SHP77 treated with DMSO at 0.1 percent for 48 hours (cell line): Measurements from ENCODE around the gene MCC.

ENCODE experiments used
- DNase-seq: peaks from one replicate; lab custom pipeline; 2025; lab: John Stamatoyannopoulos, UW

MCC gene

DNA sequence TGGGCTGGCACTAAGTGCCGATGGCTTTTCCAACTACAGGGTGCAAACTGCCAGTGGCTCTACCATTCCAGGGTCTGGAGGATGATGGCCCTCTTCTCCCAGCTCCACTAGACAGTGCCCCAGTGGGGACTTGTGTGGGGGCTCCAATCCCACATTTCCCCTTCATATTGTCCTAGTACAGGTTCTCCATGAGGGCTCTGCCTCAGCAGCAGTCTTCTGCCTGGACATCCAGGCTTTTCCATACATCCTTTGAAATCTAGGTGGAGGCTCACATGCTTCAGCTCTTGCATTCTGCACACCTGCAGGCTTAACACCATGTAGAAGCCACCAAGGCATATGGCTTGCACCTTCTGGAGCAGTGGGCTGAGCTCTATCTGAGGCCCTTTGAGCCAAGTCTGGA lies 123.8 kb downstream of the MCC start:
- DNase-seq, result no peak

DNA sequence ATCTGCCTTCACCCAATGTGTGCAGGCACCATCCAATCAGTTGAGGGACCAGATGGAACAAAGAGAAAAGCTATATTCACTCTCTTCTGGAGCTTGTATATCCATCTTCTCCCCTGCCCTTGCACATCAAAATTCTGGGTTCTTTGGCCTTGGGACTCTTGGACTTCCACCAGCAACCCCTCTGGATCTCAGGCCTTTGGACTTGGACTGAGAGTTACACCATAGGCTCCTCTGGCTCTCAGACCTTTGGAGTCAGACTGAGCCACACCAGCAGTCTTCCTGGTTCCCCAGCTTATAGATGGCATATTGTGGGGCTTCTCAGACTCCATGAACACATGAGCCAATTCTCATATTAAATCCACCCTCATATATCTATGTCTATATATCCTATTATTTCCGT lies 126.6 kb downstream of the MCC start:
- DNase-seq, result no peak

GRCh38 chr5:113359419-113359818 lies 128.8 kb downstream of the MCC start:
- DNase-seq, result no peak

DNA sequence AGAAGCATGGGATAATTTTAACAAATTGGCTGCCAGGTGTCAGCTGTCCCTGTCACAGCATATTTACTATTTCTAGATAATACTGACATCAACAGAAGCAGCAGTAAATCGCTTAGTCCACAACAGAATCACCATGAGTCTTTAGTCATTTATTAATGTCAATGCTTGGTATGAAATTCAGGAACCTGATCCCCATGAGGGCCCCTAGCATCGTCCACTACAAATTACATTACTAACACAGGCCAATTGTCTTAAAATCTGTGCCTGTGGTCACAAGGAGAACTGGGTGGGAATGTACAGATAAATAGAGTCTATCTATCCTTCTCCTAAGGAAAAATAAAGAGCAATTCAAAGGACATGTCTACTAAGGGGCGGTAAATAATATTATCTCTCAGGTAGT lies 129.6 kb downstream of the MCC start:
- DNase-seq, result no peak

GRCh38 chr5:113357696-113358476 lies 130.4 kb downstream of the MCC start:
- DNase-seq, result no peak

DNA sequence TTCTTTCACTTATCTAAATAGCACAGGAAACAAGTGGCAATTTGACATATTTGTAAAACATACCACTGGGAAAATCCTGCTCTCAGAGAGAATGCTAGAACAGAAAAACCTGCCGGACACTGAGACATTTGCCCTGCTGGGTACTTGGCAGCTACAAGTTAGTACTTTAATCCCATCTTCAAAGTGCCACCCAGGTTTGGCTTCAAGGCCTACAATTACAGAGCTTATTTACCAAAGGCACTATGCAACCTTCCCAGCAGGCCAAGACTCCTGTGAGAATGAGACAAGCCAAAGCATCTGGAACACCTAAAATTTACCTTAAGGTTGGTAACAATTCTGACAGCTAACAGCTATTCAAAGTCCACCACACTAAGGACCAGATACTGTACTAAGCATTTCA lies 131.8 kb downstream of the MCC start:
- no peak for DNase-seq

GRCh38 chr5:113354055-113354454 lies 134.2 kb downstream of the MCC start:
- DNase-seq, result no peak

DNA sequence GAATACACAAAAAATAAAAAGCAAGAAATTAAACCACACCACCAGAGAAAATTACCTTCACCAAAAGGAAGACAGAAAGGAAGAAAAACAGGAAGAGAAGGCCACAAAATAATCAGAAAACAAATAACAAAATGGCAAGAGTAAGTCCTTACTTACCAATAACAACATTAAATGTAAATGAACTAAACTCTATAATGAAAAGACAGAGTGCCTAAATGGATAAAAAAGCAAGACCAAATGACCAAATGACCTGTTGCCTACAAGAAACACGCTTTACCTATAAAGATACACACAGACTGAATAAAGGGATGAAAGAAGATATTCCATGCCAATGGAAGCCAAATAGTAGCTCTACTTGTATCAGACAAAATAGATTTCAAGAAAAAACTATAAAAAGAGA lies 140.7 kb downstream of the MCC start:
- no peak for DNase-seq

GRCh38 chr5:113344973-113345940 lies 143.0 kb downstream of the MCC start:
- no peak for DNase-seq

GRCh38 chr5:113343343-113343742 lies 144.9 kb downstream of the MCC start:
- no peak for DNase-seq

DNA sequence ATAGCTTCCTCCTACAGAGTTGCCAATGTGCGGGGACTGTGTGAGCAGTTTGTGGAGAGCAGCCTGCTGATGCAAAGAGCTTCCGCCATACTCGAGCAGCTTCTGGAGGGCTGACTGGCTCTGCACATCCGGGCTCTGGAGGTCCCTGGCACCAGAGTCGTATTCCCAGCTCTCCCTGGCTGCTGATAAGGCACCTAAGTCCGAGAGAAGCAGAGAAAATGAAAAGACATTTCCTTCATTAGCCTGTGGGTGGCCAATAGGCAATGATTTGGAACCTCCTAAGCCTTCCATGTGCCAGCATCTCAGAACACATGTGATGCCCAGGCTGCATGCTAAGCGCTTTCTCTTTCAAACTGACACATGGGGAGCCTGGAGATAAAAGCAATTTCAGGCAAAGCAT lies 147.7 kb downstream of the MCC start:
- peak; percentile 70 for DNase-seq

DNA sequence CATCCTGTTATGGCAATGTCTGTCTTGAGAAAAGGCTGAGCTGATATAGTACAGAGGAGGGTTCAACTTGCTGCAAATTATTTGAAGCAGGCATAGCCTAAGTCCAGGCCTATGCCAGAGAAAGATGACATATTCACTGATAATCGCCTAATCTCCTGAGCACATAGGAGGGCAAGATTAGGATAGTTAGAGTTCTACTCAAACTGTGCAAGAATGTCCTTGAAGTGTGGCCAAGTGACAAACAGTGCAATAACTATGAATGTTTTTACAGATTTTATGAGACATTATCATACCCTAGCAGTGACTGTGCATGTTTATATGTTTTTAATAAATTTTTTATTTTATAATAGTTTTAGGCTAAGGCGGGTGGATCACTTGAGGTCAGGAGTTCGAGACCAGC lies 149.6 kb downstream of the MCC start:
- no peak for DNase-seq

GRCh38 chr5:113337515-113338415 lies 150.5 kb downstream of the MCC start:
- no peak for DNase-seq

DNA sequence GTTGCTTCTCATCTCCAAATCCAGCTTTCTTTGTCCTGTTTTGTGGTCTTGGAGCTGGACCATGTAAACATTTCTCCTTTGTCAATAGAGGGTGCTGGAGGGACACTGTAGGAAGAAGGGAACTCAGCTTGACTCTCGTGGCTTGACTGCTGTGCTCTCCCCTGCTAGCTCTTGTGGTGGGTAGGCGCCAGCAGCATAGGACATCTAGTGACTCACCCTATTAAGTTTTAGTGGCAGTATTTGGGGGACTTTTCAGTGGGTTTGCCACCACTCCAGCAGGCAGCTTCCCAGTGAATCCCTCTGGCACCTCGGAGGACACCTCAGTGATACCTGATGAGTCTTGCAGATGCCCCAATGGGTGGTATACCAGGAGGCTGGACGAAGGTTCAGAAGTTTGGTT lies 151.3 kb downstream of the MCC start:
- DNase-seq, result no peak

DNA sequence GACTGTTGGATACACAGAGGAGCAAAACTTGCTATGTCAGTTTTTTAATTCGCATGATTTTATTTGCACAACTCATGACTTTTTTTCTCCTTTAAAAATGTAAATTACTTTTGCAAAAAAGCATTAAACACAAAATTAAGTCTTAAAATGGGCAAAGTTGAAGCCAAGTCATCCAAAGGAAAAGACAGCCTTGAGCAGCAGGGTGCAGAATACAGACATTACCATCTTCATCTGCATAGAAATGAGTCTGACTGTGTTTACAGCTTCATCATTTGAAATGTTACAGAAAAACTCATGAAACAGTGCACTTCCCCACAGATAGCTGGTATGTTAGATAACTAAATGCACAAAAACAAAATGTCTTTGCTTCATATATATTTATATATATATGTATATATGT lies 154.8 kb downstream of the MCC start:
- no peak for DNase-seq

GRCh38 chr5:113331209-113331551 lies 157.1 kb downstream of the MCC start:
- no peak for DNase-seq

DNA sequence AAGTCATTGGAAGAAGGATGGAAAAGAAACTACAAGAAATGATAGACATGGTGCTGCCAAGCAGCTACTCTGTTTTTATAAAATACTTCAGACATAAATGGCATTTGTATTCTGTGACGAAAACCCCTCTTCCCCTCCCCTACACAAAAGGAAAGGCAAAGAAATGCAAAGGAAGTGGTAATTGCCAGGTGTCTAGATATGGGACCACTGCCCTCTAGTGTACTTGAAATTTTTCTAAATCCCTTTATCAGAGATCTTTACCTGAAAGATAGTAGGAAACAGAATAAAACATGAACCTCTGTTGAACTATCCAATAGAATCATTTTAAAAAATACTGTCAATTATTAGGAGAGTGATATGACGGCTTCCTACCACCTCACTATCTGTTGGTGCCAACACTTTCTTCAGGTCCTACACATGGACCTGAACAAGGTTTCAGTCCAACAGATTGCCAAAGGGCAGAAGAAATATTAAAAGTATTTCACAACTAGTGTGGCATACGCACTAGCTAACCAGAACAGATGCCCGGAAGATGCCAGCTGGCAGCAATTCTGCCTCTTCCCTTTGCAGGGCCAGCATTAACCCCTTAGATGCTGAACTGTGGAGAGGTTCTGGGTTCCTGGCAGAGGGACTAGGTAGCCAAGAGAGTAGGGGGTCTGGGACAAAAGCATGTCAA lies 157.6 kb downstream of the MCC start:
- peak; percentile 36 for DNase-seq

GRCh38 chr5:113329981-113330380 lies 158.3 kb downstream of the MCC start:
- DNase-seq, result no peak

GRCh38 chr5:113325054-113325453 lies 163.2 kb downstream of the MCC start:
- DNase-seq, result no peak

- DNase-seq, result no peak
These were observed 167.0 kb downstream of the MCC start for GRCh38 chr5:113321276-113321675.

DNA sequence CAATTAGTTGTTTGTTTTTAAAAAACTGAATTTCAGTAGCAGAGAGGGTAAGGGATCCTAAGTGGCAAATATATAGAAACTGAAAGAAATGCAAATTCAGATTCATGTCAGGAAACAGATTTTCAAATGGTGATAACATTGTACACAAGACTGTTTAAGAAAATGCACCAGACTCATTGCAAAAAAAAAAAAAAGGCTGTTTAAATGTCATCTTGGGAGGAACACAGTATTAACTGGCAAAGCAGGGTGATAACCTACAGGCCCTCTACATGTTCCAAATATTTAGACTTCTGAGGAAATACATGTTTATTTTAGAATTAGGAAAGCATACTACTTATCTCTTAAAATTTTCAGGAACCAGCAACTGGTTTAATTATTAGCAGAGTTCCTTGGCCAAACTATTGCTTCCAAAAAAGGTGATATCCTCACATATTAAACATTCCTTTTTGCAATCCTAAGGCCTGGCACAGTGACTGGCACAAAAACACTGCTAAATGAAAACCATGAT lies 167.9 kb downstream of the MCC start:
- no peak for DNase-seq
